Cortex of kidney (tissue), 1 donor: ENCODE data around the gene NUDT3.
"Not testable (repeated sequence)": the region's sequence is repeated elsewhere in the genome, so short reads cannot be mapped to it uniquely, and the experiment has no call there.

ENCODE experiments used
- DNase-seq: peaks from one replicate; lab custom pipeline; 2025; lab: John Stamatoyannopoulos, UW

The NUDT3 gene

GRCh38 chr6:34392497-34393190, at the start of gene NUDT3:
Gene NUDT3 (minus strand): TSS chr6:34392669. CDS start chr6:34392362, 307 bp downstream.
- no peak for DNase-seq

- no peak for DNase-seq
These were observed 49.1 kb upstream of the NUDT3 start for GRCh38 chr6:34441526-34441925.

GRCh38 chr6:34439442-34439841, 47.0 kb upstream of the NUDT3 start:
- DNase-seq, result no peak

- no peak for DNase-seq
These were observed 46.2 kb upstream of the NUDT3 start for GRCh38 chr6:34438705-34439104.

- no peak for DNase-seq
These were observed 45.1 kb upstream of the NUDT3 start for GRCh38 chr6:34437644-34437970.

- no peak for DNase-seq
These were observed 44.6 kb upstream of the NUDT3 start for GRCh38 chr6:34436803-34437643.

- no peak for DNase-seq
These were observed 43.4 kb upstream of the NUDT3 start for GRCh38 chr6:34435916-34436315.

GRCh38 chr6:34425498-34426410, 33.3 kb upstream of the NUDT3 start, which contains the start of gene RPS10:
Gene RPS10 (minus strand): TSS chr6:34426069. CDS start chr6:34425221, 848 bp downstream.
- peak; percentile 77 for DNase-seq

GRCh38 chr6:34425132-34425497, 32.6 kb upstream of the NUDT3 start:
- no peak for DNase-seq

- DNase-seq, result no peak
These were observed 32.0 kb upstream of the NUDT3 start for GRCh38 chr6:34424200-34425131.

GRCh38 chr6:34423254-34423653, 30.8 kb upstream of the NUDT3 start:
- no peak for DNase-seq

GRCh38 chr6:34418367-34418766, 25.9 kb upstream of the NUDT3 start:
- no peak for DNase-seq

GRCh38 chr6:34416877-34417371, 24.5 kb upstream of the NUDT3 start:
- DNase-seq, result no peak

GRCh38 chr6:34414999-34415858, 22.8 kb upstream of the NUDT3 start:
- DNase-seq, result no peak

- DNase-seq, result no peak
These were observed 20.3 kb upstream of the NUDT3 start for GRCh38 chr6:34412643-34413214.

GRCh38 chr6:34412016-34412415, 19.5 kb upstream of the NUDT3 start:
- no peak for DNase-seq

- not testable (repeated sequence) for DNase-seq
These were observed 15.4 kb upstream of the NUDT3 start for GRCh38 chr6:34407915-34408314.

GRCh38 chr6:34396518-34396917, 4.0 kb upstream of the NUDT3 start:
- DNase-seq, result no peak

GRCh38 chr6:34393966-34394305, 1.5 kb upstream of the NUDT3 start:
- DNase-seq, result no peak
